ENCODE data around the gene CSPG4. TPM values are rescaled to one million over a fixed set of nuclear protein-coding genes. Genes with fewer than 3 reads are reported as not detected.

The CSPG4 gene
- total and polyA plus RNA-seq, 9 of the 15 experiments (the other 6 are each of a cell fraction or from before 2014, with no cell fraction given), result under 0.01 to 0.07 (median 0.04) TPM; not detected in 5

GRCh38 chr15:75758071-75758872, 45.6 kb upstream of the CSPG4 start (continued):
- TF ChIP-seq IRF1 (CRISPR knock-in tag; IDR thresholded peaks at IDR 0.05; ENCODE audit: borderline replicate concordance) (no peak), ZNF408 (CRISPR knock-in tag; IDR thresholded peaks at IDR 0.05; ENCODE audit: low read depth) (no peak), EZH2 (IDR thresholded peaks at IDR 0.05; ENCODE audit: borderline replicate concordance, low read depth, low read length) (no peak), SRF (CRISPR knock-in tag; IDR thresholded peaks at IDR 0.05) (no peak), SMARCE1 (IDR thresholded peaks at IDR 0.05) (no peak), NFE2 (IDR thresholded peaks at IDR 0.05; ENCODE audit: low read depth) (no peak), YY1 (IDR thresholded peaks at IDR 0.05; ENCODE audit: borderline replicate concordance in 1 of 3, control insufficient read depth in 1 of 3, extremely low read depth in 1 of 3, insufficient read depth in 3 of 3, insufficient read length in 1 of 3, insufficient replicate concordance in 2 of 3, low read depth in 1 of 3, low read length in 2 of 3) (peak in 1 of 3 experiments; percentile 39), MBD1 (CRISPR knock-in tag; IDR thresholded peaks at IDR 0.05) (no peak), CC2D1A (IDR thresholded peaks at IDR 0.05) (0 out of 2 replicates have a peak, but pooled peaks have one; percentile 35), NCOA1 (IDR thresholded peaks at IDR 0.05; ENCODE audit: low read depth) (no peak), ARID2 (IDR thresholded peaks at IDR 0.05) (no peak), HDAC3 (IDR thresholded peaks at IDR 0.05; ENCODE audit: borderline replicate concordance, partially characterized antibody) (no peak), RB1 (IDR thresholded peaks at IDR 0.05; ENCODE audit: low read depth) (no peak)
- TF ChIP-seq, protein P1, sequence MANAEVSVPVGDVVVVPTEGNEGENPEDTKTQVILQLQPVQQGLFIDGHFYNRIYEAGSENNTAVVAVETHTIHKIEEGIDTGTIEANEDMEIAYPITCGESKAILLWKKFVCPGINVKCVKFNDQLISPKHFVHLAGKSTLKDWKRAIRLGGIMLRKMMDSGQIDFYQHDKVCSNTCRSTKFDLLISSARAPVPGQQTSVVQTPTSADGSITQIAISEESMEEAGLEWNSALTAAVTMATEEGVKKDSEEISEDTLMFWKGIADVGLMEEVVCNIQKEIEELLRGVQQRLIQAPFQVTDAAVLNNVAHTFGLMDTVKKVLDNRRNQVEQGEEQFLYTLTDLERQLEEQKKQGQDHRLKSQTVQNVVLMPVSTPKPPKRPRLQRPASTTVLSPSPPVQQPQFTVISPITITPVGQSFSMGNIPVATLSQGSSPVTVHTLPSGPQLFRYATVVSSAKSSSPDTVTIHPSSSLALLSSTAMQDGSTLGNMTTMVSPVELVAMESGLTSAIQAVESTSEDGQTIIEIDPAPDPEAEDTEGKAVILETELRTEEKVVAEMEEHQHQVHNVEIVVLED (CRISPR knock-in tag; IDR thresholded peaks at IDR 0.05), result no peak
- TF ChIP-seq, protein P2, sequence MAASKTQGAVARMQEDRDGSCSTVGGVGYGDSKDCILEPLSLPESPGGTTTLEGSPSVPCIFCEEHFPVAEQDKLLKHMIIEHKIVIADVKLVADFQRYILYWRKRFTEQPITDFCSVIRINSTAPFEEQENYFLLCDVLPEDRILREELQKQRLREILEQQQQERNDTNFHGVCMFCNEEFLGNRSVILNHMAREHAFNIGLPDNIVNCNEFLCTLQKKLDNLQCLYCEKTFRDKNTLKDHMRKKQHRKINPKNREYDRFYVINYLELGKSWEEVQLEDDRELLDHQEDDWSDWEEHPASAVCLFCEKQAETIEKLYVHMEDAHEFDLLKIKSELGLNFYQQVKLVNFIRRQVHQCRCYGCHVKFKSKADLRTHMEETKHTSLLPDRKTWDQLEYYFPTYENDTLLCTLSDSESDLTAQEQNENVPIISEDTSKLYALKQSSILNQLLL (CRISPR knock-in tag; IDR thresholded peaks at IDR 0.05; ENCODE audit: borderline replicate concordance), result no peak
- TF ChIP-seq, protein P3, sequence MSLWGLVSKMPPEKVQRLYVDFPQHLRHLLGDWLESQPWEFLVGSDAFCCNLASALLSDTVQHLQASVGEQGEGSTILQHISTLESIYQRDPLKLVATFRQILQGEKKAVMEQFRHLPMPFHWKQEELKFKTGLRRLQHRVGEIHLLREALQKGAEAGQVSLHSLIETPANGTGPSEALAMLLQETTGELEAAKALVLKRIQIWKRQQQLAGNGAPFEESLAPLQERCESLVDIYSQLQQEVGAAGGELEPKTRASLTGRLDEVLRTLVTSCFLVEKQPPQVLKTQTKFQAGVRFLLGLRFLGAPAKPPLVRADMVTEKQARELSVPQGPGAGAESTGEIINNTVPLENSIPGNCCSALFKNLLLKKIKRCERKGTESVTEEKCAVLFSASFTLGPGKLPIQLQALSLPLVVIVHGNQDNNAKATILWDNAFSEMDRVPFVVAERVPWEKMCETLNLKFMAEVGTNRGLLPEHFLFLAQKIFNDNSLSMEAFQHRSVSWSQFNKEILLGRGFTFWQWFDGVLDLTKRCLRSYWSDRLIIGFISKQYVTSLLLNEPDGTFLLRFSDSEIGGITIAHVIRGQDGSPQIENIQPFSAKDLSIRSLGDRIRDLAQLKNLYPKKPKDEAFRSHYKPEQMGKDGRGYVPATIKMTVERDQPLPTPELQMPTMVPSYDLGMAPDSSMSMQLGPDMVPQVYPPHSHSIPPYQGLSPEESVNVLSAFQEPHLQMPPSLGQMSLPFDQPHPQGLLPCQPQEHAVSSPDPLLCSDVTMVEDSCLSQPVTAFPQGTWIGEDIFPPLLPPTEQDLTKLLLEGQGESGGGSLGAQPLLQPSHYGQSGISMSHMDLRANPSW (CRISPR knock-in tag; IDR thresholded peaks at IDR 0.05), result no peak
- TF ChIP-seq, protein P4, sequence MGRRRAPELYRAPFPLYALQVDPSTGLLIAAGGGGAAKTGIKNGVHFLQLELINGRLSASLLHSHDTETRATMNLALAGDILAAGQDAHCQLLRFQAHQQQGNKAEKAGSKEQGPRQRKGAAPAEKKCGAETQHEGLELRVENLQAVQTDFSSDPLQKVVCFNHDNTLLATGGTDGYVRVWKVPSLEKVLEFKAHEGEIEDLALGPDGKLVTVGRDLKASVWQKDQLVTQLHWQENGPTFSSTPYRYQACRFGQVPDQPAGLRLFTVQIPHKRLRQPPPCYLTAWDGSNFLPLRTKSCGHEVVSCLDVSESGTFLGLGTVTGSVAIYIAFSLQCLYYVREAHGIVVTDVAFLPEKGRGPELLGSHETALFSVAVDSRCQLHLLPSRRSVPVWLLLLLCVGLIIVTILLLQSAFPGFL (CRISPR knock-in tag; IDR thresholded peaks at IDR 0.05), result no peak
